Erythroblast (primary cell): ENCODE data around the gene ALOXE3.
"Not testable (repeated sequence)": the region's sequence is repeated elsewhere in the genome, so short reads cannot be mapped to it uniquely, and the experiment has no call there.

Source experiments
- DNase-seq, 2 experiments: peaks; one replicate each; lab custom pipeline; 2025; lab: John Stamatoyannopoulos, UW
- GATA1 ChIP-seq: IDR thresholded peaks from 2 replicates; pipeline ENCODE4 v1.6.1; 2011; ENCODE audit warnings: low read depth, mild to moderate bottlenecking, control low read depth, low read length, moderate library complexity
- POLR2A ChIP-seq: IDR thresholded peaks from 2 replicates; pipeline ENCODE4 v1.6.1; 2011; ENCODE audit warnings: mild to moderate bottlenecking, low read length

ALOXE3 gene

DNA sequence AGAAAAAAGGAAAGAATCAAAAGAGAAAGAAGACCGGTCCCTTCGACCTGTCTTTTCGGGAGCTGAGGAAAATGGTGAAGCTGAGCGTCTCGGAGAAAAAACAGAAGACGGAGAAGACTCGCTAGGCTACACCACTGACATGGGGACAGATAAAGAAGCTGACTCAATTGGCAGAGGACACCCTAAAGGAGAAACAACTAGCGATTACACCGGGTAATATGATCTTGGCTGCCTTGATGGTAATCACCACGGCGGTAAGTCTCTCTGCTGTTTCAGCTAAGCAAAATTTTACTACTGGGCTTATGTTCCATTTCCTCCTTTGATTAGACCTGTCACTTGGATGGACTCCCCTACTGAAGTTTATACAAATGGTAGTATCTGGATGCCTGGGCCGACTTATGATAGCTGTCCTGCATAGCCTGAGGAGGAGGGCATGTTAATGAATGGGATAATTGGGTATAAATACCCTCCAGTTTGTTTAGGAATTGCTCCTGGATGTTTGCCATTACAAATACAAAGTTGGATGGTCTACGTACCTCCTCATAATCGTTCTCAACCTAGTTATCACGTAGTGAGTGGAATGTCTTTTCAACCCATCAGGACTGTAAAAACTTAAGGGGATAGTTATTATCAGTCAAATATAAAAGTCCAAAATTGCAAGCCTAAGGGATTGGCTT is 55.4 kb downstream of the ALOXE3 start:
- peak; percentile 66 for TF ChIP-seq POLR2A
- no peak for TF ChIP-seq GATA1
- peak; percentile 69 to 72 for DNase-seq

DNA sequence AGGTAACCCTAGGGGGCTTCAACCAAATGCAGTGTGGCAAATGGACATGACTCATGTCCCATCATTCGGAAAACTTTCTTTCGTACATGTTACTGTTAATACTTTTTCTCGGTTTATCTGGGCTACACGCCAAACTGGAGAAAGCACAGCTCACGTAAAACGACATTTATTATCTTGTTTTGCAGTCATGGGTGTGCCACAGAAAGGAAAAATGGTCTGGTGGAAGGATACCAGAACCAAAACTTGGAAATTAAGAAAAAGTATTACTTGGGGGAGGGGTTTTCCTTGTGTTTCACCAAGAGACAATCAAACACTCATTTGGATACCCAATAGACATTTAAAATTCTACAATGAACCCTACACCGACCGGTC is 55.9 kb downstream of the ALOXE3 start:
- peak; percentile 86 for DNase-seq
- TF ChIP-seq GATA1, result no peak
- TF ChIP-seq POLR2A, result no peak

DNA sequence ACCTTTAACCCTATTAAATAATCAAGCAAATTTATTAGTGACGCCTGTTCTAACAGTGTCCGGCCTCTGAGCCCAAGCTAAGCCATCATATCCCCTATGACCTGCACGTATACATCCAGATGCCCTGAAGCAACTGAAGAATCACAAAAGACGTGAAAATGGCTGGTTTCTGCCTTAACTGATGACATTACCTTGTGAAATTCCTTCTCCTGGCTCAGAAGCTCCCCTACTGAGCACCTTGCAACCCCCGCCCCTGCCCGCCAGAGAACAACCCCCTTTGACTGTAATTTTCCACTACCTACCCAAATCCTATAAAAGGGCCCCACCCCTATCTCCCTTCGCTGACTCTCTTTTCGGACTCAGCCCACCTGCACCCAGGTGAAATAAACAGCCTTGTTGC is 56.5 kb downstream of the ALOXE3 start:
- not testable (repeated sequence) for DNase-seq

DNA sequence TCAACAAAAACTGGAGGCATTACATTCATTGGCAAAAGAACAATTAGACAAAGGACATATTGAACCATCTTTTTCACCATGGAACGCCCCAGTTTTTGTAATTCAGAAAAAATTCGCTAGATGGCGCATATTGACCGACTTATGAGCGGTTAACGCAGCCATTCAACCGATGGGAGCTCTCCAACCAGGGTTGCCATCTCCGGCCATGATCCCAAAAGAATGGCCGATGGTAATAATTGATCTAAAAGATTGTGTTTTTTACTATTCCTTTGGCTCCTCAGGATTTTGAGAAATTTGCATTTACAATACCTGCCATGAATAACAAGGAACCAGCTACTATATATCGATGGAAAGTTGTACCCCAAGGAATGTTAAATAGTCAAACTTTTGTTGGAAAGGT is 58.0 kb downstream of the ALOXE3 start:
- TF ChIP-seq GATA1 (no peak), POLR2A (no peak)
- DNase-seq, result peak; percentile 67 to 83

DNA sequence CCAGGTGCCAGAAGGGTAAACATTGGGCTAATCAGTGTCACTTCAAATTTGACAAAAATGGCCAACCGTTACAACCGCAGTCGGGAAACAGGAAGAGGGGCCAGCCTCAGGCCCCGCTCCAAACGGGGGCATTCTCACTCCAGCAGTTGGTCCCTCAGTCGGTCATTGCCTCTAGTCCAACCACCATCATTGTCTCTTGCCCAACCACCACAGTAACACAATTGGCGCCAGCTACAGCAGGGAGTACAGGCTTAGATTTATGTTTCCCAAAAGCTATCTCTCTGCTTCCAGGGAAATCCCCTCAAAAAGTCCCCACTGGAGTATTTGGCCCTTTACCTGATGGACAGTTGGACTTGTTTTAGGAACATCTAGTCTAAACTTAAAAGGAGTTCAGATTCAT is 59.2 kb downstream of the ALOXE3 start:
- TF ChIP-seq POLR2A, result no peak
- DNase-seq, result no peak

DNA sequence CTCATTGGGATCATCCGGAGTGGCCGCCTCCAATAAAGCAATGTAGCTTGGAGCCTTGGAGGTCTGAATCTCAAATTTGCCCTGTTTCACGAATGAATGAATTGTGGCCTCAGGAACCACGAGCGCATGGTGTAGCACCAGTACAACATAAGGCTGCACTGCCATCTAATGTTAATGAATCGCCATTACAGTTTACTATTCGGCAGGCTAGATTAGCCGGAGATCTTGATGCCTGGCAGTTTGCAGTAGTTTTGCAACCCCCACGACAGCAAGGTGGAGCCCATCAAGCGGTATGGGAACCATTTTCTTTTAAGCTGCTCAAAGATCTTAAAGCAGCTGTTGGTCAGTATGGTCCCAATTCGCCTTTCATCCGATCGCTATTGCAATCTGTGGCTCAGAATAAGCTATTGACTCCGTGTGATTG is 60.6 kb downstream of the ALOXE3 start:
- no peak for TF ChIP-seq POLR2A
- TF ChIP-seq GATA1, result no peak
- DNase-seq, result peak; percentile 75 to 80

DNA sequence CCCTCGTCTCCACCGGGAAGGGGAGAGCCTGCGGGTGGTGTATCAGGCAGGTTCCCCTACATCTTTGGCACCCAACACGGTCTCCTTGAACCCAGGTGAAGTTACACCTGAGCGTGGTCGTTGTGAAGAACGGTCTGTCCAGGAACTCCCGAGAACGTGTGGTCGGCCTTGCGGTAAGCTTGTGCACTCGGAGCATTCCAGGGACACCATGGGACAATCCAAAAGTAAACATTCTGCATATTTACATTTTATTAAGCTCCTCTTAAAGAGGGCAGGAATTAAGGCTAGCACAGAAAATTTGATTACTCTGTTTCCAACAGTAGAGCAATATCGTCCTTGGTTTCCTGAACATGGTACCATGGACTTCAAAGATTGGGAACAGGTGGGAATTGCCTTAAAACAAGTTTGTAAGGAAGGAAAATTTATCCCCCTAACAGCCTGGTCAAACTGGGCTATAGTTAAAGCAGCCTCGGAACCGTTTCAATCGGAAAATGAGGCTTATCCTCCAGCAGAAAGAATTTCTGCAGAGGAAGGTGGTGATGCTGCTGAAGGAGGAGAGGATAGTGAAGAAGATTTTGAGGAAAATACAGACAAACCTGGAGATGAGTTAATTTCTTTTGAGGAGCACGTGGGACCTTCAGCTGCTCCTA is 61.2 kb downstream of the ALOXE3 start:
- peak; percentile 50 for TF ChIP-seq POLR2A
- no peak for TF ChIP-seq GATA1

DNA sequence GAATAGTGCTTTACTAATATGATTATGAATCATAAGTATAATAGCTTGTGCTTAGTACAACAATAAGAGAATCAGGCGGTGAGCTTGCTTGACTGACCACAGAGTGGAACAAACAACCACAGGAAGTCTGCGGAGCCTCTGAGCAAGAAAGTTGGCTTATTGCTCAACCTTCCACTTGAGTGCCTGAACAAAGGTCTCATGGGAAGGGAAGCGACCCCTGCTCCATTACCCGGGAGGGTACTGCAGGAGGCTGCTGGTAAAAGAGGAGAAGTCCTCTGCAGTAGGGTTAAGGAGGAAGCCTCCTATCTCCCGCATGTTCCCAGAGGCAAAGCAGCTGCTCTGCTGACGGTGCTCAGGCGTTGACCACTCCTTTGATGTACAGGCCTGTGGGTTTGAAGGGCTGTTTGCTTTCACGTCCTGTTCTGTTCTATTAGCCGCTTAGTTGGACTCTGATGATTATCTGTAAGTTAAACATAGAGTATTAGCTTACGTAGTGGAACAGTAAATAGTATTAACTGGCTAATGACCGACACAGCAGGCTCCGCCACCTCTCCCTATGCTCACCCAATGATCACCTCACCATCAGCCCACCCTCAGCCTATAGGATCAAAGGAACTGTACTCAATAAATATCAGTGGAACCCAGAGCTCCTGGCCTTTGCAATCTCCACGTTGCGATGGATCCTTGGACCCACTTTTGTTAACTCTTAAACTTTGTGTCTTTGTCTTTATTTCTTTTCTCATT is 61.9 kb downstream of the ALOXE3 start:
- no peak for DNase-seq

More for the DNA sequence above, 61.2 kb downstream of the ALOXE3 start:
- DNase-seq, result no peak

DNA sequence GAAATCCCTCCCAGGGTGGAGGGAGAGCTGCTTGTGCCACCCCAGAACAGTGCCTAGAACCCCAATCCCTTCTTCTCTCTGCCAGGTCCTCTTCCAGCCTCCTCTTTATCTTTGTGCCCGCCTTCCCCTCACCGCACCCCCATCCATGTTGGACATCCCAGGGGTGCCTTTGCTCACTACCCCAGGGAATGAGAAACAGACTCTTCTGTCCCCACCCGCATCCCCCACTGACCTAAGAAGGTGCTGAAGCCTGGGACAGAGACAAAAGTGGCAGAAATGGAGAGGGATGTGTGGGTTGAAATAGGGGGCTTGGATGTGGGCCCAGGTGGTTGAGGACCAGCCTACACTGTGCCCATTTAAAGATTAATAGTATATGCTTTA is 62.5 kb downstream of the ALOXE3 start:
- no peak for DNase-seq
- TF ChIP-seq POLR2A (no peak), GATA1 (no peak)

More for the DNA sequence above, 61.9 kb downstream of the ALOXE3 start:
- TF ChIP-seq POLR2A, result peak; percentile 0
- no peak for TF ChIP-seq GATA1

DNA sequence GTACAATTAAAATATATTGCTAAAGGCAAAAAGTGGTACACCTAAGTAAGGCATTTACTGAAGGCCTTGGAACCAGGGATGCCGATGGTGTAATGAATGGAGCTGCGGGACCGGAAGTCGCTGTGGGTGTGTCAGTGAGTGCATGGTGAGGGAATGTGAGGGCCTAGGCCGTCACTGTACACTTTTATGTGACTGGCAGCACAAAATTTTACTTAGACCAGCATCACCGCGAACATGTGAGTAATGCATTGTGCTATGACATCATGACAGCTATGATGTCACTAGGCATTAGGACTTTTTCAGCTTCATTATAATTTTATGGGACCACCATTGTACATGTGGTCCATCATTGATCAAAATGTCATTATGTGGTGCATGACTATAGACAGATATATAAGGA is 64.7 kb downstream of the ALOXE3 start:
- peak; percentile 22 to 34 for DNase-seq
- no peak for TF ChIP-seq POLR2A
- TF ChIP-seq GATA1, result no peak

DNA sequence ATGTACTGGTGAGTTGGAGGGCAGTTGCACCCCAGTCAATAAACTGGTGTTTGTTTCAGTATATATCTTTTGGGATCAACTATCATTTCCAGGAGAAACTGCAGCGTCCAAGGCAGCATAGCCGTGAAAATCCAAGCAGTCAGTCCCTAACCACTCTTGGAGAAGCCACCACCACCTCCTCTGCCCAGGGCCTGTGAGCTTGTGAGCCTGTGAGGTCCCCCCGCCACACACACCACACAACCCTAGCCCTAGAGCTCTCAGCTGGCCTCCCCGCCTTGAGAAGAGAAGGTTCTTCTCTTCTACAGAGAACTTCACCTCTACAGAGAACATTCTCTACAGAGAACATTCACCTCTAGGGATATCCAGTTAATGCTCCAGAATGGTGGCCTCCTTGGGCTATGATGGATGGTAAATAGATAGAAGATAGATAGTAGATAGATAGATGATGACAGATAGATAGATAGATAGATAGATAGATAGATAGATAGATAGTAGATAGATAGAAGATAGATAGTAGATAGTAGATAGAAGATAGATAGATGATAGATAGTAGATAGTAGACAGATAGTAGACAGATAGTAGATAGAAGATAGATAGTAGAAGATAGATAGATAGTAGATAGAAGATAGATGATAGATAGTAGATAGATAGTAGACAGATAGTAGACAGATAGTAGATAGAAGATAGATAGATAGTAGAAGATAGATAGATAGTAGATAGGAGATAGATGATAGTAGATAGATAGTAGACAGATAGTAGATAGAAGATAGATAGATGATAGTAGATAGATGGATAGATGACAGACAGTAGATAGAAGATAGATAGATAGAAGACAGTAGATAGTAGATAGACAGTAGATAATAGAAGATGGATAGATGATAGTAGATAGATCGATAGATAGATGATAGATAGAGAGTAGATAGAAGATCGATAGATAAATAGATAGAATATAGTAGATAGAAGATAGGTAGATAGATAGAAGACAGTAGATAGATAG is 65.8 kb downstream of the ALOXE3 start:
- TF ChIP-seq POLR2A, result no peak
- no peak for TF ChIP-seq GATA1
- DNase-seq, result peak in 1 of 2 experiments; percentile 21

DNA sequence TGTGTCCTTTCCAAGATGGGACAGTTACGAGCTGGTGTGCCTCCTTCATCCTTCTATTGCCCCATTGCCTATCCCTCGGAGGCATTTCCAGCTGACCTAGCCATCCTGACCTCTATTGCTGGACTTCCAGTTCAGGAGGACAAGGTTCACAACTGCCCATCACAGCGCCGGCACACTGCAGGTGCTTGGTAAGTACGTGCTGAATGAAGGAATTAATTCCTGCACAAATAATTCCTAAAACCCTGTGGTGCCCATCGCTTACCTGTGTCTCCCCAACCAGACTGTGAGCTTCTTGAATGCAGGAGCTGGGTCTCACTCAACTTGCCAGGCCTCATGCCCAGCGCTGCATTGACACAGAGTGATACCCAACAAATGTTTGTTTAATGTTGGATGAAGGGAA is 66.5 kb downstream of the ALOXE3 start:
- TF ChIP-seq GATA1 (no peak), POLR2A (no peak)
- no peak for DNase-seq

DNA sequence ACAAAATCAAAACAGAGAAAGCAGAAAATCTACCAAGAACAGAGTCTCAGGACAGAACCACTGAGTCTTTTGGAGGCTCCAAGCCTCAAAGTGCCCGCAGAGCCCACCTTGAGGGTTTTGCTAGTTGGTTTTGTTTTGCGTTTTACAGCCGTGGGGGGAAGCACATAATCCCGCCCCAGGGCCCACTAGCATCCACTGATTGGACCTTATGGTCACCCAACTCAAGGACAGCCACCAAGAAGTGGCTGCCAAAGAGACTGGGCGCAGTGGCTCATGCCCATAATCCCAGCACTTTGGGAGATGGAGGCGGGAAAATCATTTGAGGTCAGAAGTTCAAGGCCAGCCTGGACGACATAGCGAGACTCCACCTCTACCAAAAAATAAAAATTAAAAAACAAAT is 69.6 kb downstream of the ALOXE3 start:
- DNase-seq, result no peak
- no peak for TF ChIP-seq POLR2A
- no peak for TF ChIP-seq GATA1
